Hepatocyte (in vitro differentiated cells): ENCODE results near the gene TMCC2. TPM values are rescaled to one million over a fixed set of nuclear protein-coding genes. Genes with fewer than 3 reads are reported as not detected.
"Not testable (repeated sequence)": the region's sequence is repeated elsewhere in the genome, so short reads cannot be mapped to it uniquely, and the experiment has no call there.

Experiments used
- DNase-seq: peaks from one replicate; pipeline ENCODE4 v3.0.0-alpha.2; 2016; ENCODE audit warnings: low spot score
- H2AFZ ChIP-seq: fragments of 200-600 bp; sonication (generic); 2 replicates; pipeline ENCODE4 v1.6.0; 2016; ENCODE audit warnings: antibody characterized with exemption, mild to moderate bottlenecking
- H3K27ac ChIP-seq: fragments of 200-600 bp; sonication (generic); 2 replicates; pipeline ENCODE4 v1.5.1; 2016; ENCODE audit warnings: mild to moderate bottlenecking
- H3K27me3 ChIP-seq: fragments of 200-600 bp; sonication (generic); 2 replicates; pipeline ENCODE4 v1.6.1; 2016
- H3K36me3 ChIP-seq: fragments of 200-600 bp; sonication (generic); replicated peaks from 2 replicates; pipeline ENCODE4 v1.5.1; 2016; ENCODE audit warnings: low read depth; ENCODE audit not compliant: insufficient read depth
- H3K4me1 ChIP-seq: fragments of 200-600 bp; sonication (generic); 2 replicates; pipeline ENCODE4 v1.5.1; 2016; ENCODE audit warnings: mild to moderate bottlenecking, moderate library complexity; ENCODE audit not compliant: insufficient read depth
- H3K4me2 ChIP-seq: fragments of 200-600 bp; sonication (generic); 2 replicates; pipeline ENCODE4 v1.6.0; 2016
- H3K4me3 ChIP-seq: fragments of 200-600 bp; sonication (generic); 2 replicates; pipeline ENCODE4 v1.5.1; 2016; ENCODE audit warnings: mild to moderate bottlenecking
- H3K79me2 ChIP-seq: fragments of 200-600 bp; sonication (generic); 2 replicates; pipeline ENCODE4 v1.6.0; 2017; ENCODE audit warnings: mild to moderate bottlenecking
- H3K9me2 ChIP-seq: fragments of 200-600 bp; sonication (generic); replicated peaks from 2 replicates; pipeline ENCODE4 v1.6.0; 2017; ENCODE audit warnings: mild to moderate bottlenecking; ENCODE audit not compliant: insufficient read depth
- H3K9me3 ChIP-seq: fragments of 200-600 bp; sonication (generic); 2 replicates; pipeline ENCODE4 v1.5.1; 2016; ENCODE audit warnings: low read depth, mild to moderate bottlenecking
- H4K20me1 ChIP-seq: fragments of 200-600 bp; sonication (generic); 2 replicates; pipeline ENCODE4 v1.6.0; 2016; ENCODE audit warnings: mild to moderate bottlenecking; ENCODE audit not compliant: insufficient read depth, poor library complexity, severe bottlenecking
- EZH2 ChIP-seq: fragments of 200-600 bp; sonication (generic); IDR thresholded peaks from 2 replicates; pipeline ENCODE4 v1.6.1; 2016; ENCODE audit warnings: antibody characterized with exemption, mild to moderate bottlenecking, borderline replicate concordance
- EZH2phosphoT487 ChIP-seq: fragments of 200-600 bp; sonication (generic); IDR thresholded peaks from one replicate; pipeline ENCODE4 v1.6.1; 2018; ENCODE audit warnings: antibody characterized with exemption, mild to moderate bottlenecking, low read depth, moderate library complexity; ENCODE audit not compliant: unreplicated experiment, severe bottlenecking
- WGBS: methylation state at CpG from one replicate; pipeline ENCODE4 v1.1.6; 2016; ENCODE audit warnings: low lambda C conversion rate; ENCODE audit errors: missing lambda C conversion rate; 5-methylcytosine and 5-hydroxymethylcytosine counted together
- polyA plus RNA-seq: library from polyadenylated mRNA; unstranded; fragments of >200 nt; fragmentation: Nextera tagmentation; extraction: Ambion mirVana; gene quantifications from 2 replicates; pipeline ENCODE4 v1.2.1, GENCODE V29; 2016
- total RNA-seq: library from RNA; depleted of rRNA; stranded (reverse); fragments of >200 nt; gene quantifications from 2 replicates; pipeline ENCODE4 v1.2.3, GENCODE V29; 2014
- TF ChIP-seq, protein P1 (sequence below): fragments of 200-600 bp; sonication (generic); IDR thresholded peaks from 2 replicates; pipeline ENCODE4 v1.5.1; 2016; ENCODE audit warnings: antibody characterized with exemption, mild to moderate bottlenecking; ENCODE audit not compliant: poor library complexity

The TMCC2 gene
- total and polyA plus RNA-seq, 2 experiments from 2014 or later: 2.5 to 2.9 TPM

DNA sequence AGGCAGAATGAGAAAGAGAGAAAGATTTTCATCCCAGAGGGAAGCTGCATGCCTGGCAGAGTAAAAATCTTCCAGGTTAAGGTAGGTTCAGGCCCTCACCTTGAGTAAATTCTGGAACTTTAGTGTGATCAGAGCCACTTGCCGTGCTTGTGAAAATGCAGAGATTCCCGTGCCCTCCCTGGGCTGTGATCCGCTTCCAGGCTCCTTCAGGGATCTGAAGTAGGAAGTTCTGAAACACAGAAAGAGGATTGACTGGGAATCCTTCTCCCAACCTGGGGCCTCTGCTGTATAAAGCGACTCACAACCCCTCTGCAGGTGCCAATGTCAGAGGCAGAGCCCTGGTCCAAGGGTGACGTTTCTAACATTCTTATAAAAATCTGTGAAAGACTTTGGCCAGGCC lies 67.2 kb downstream of the TMCC2 start:
- TF ChIP-seq EZH2: no peak
- TF ChIP-seq EZH2phosphoT487: no peak
- TF ChIP-seq, protein P1, sequence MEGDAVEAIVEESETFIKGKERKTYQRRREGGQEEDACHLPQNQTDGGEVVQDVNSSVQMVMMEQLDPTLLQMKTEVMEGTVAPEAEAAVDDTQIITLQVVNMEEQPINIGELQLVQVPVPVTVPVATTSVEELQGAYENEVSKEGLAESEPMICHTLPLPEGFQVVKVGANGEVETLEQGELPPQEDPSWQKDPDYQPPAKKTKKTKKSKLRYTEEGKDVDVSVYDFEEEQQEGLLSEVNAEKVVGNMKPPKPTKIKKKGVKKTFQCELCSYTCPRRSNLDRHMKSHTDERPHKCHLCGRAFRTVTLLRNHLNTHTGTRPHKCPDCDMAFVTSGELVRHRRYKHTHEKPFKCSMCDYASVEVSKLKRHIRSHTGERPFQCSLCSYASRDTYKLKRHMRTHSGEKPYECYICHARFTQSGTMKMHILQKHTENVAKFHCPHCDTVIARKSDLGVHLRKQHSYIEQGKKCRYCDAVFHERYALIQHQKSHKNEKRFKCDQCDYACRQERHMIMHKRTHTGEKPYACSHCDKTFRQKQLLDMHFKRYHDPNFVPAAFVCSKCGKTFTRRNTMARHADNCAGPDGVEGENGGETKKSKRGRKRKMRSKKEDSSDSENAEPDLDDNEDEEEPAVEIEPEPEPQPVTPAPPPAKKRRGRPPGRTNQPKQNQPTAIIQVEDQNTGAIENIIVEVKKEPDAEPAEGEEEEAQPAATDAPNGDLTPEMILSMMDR: no peak
- Histone ChIP-seq H3K9me2 (no peaks in the 10 kb centered on the region), H3K4me2 (no peak overlapping the region), H3K27me3 (no peaks in the 10 kb centered on the region), H3K4me1 (peaks cover 21% of the 10 kb centered on the region), H3K27ac (peak overlapping the region; percentile 91), H2AFZ (no peak overlapping the region), H3K4me3 (no peak overlapping the region), H4K20me1 (no peaks in the 10 kb centered on the region), H3K36me3 (no peaks in the 10 kb centered on the region), H3K79me2 (no peaks in the 10 kb centered on the region), H3K9me3 (no peaks in the 10 kb centered on the region)
- DNase-seq: no peak
- WGBS: 68% methylated on average over 5 of the region's 5 CpGs

DNA sequence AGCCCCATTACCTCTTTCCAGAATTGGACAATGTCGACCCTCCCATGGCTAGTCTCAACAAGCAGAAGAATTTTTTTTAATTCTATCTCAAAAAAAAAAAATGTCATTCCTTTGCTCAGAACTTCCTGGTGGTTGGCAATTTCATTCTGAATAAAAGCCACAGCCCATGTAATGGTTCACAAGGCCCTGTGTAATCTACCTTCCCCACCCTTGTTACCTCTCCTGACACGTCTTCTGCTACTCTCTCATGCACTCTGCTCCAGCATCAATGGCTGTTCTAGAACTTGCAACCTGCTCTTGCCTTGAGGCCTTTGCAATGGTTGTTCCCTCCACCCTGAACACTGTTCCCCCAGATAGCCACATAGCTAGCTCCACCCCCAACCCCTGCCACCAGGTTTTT lies 68.4 kb downstream of the TMCC2 start:
- Histone ChIP-seq H3K79me2 (no peaks in the 10 kb centered on the region), H3K27ac (no peak overlapping the region), H3K9me3 (no peaks in the 10 kb centered on the region), H3K9me2 (no peaks in the 10 kb centered on the region), H3K4me2 (no peak overlapping the region), H2AFZ (no peak overlapping the region), H4K20me1 (no peaks in the 10 kb centered on the region), H3K4me3 (no peak overlapping the region), H3K27me3 (no peaks in the 10 kb centered on the region), H3K36me3 (no peaks in the 10 kb centered on the region), H3K4me1 (peaks cover 32% of the 10 kb centered on the region)
- TF ChIP-seq EZH2: no peak
- TF ChIP-seq, protein P1: no peak
- DNase-seq: no peak
- WGBS: 75% methylated on average over 2 of the region's 2 CpGs

DNA sequence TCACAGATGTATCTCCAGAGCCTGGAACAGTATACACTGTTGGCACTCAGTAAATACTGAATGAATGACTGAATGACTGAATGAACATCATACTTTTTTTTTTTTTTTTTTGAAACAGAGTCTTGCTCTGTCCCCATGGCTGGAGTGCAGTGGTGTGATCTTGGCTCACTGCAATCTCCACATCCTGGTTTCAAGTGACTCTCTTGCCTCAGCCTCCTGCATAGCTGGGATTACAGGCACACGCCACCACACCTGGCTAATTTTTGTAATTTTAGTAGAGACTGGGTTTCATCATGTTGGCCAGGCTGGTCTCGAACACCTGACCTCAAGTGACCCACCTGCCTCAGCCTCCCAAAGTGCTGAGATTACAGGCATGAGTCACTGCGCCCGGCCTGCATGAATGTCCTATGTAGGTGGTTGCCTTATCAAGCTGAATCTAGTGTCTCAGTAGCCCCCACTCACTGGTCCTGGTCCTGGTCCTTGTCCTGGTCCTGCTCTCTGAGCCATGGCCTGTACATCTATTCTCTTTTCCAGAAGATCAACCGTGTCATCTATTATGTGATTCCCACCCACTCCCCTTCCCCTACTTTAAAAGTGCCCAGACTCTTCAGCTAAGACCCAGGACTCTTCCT lies 69.9 kb downstream of the TMCC2 start:
- not testable (repeated sequence) for H2AFZ ChIP-seq, H3K4me3 ChIP-seq, H4K20me1 ChIP-seq, H3K9me2 ChIP-seq, H3K36me3 ChIP-seq, H3K27me3 ChIP-seq, DNase-seq, H3K9me3 ChIP-seq, H3K79me2 ChIP-seq, H3K4me2 ChIP-seq
- Histone ChIP-seq H3K4me1 (peaks cover 44% of the 10 kb centered on the region), H3K27ac (peak overlapping the region; percentile 52)
- WGBS: 93% methylated on average over 5 of the region's 5 CpGs

DNA sequence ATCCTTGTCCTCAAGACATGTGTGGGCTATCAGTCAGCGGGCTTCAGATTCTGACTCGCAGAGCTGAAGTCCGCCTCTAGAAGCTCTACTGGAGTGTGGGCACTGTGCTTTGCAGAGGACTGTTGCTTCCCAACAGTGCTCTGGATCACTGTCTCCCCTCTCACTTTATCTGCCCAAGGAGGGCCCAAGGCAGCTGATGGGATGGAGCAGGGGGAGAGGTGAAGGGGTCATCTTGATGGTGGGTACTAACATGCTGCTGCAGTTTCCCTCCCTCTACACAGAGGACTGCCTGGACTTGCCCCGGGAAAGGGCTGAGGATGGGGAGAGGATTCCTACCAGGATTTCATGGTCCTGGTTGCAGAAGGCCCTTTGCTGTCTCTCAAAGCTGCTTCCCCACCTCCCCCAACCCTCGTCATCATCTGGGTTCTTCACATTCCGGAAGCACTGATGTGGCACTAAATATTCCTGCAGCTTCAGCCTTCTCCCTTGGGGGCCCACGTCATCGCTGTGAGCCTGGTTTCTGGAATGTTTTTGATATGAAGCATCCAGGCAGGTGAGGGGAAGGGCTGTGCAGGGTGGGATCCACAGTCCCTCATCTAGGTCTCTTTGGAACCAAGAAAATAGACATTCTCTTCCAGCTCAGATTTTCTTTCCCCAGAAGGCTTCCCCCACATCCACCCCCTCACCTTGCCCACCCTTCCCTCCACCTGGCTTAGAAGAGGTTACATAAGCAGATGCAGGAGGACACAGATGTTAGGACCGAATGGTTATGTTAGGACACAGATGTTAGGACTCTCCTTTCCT lies 70.6 kb downstream of the TMCC2 start:
- H4K20me1 ChIP-seq: no peaks in the 10 kb centered on the region
- 63% methylated on average over 9 of the region's 9 CpGs for WGBS
- H3K4me2 ChIP-seq: no peak overlapping the region
- peak; percentile 80 for DNase-seq
- H3K4me3 ChIP-seq: no peak overlapping the region
- no peaks in the 10 kb centered on the region for H3K9me2 ChIP-seq
- H3K4me1 ChIP-seq: peaks cover 46% of the 10 kb centered on the region
- H3K27me3 ChIP-seq: no peaks in the 10 kb centered on the region
- H3K36me3 ChIP-seq: no peaks in the 10 kb centered on the region
- H3K9me3 ChIP-seq: no peaks in the 10 kb centered on the region
- peak overlapping the region; percentile 55 for H3K27ac ChIP-seq
- no peak overlapping the region for H2AFZ ChIP-seq
- no peaks in the 10 kb centered on the region for H3K79me2 ChIP-seq
- no peak for TF ChIP-seq EZH2
- TF ChIP-seq, protein P1: no peak
- no peak for TF ChIP-seq EZH2phosphoT487
